ENCODE data around the gene RABGAP1L. TPM values are rescaled to one million over a fixed set of nuclear protein-coding genes. Genes with fewer than 3 reads are reported as not detected.

Gene RABGAP1L
- total RNA-seq, 1 donor from 2014 or later: 46.0 TPM

DNA sequence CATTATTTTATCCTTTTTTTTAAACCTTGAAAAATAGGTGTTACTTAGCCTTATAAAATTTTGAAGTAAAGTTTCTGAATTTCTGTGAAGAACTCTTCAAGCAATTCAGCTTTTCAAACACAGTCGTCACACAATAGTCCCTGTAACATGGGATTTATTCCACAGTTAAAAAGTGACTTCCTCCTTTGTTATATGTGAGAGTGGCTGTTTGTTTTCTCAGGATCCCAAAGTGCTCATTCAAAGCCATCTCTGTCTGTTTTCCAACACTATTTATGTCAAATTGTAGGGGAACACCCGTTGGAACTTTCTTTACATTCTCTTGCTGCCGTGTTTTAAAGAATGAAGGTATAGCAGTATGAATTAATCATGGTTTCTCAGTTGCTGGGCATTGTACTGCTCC, 207.6 kb downstream of the RABGAP1L start:
- Histone ChIP-seq H3K9me3 (ENCODE audit: low read depth) (no peaks in the 10 kb centered on the region), H3F3A (ENCODE audit: low read depth) (no peaks in the 10 kb centered on the region), H3K4me1 (no peaks in the 10 kb centered on the region), H3K4me3 (no peak overlapping the region), H3K4me2 (no peak overlapping the region), H3K9ac (no peak overlapping the region), H3K79me2 (ENCODE audit: low read depth) (no peaks in the 10 kb centered on the region), H2AFZ (replicated peaks) (no peak overlapping the region), H3K27ac (no peak overlapping the region), H3K27me3 (no peaks in the 10 kb centered on the region), H3K36me3 (no peaks in the 10 kb centered on the region), H4K20me1 (ENCODE audit: low read depth) (no peaks in the 10 kb centered on the region)
- Mint-ChIP-seq H3K27me3 (ENCODE audit: insufficient read depth, low read depth) (no peaks in the 10 kb centered on the region), H3K36me3 (peaks cover 1% of the 10 kb centered on the region), H3K9me3 (no peaks in the 10 kb centered on the region), H3K4me1 (no peaks in the 10 kb centered on the region), H3K4me3 (no peak overlapping the region), H3K27ac (no peak overlapping the region)
- no peak for DNase-seq (ENCODE audit: low spot score)
- TF ChIP-seq, protein P1, sequence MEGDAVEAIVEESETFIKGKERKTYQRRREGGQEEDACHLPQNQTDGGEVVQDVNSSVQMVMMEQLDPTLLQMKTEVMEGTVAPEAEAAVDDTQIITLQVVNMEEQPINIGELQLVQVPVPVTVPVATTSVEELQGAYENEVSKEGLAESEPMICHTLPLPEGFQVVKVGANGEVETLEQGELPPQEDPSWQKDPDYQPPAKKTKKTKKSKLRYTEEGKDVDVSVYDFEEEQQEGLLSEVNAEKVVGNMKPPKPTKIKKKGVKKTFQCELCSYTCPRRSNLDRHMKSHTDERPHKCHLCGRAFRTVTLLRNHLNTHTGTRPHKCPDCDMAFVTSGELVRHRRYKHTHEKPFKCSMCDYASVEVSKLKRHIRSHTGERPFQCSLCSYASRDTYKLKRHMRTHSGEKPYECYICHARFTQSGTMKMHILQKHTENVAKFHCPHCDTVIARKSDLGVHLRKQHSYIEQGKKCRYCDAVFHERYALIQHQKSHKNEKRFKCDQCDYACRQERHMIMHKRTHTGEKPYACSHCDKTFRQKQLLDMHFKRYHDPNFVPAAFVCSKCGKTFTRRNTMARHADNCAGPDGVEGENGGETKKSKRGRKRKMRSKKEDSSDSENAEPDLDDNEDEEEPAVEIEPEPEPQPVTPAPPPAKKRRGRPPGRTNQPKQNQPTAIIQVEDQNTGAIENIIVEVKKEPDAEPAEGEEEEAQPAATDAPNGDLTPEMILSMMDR (IDR thresholded peaks at IDR 0.05): no peak
- no peak for TF ChIP-seq EZH2phosphoT487 (IDR thresholded peaks at IDR 0.05)
- TF ChIP-seq EZH2 (IDR thresholded peaks at IDR 0.05): no peak

DNA sequence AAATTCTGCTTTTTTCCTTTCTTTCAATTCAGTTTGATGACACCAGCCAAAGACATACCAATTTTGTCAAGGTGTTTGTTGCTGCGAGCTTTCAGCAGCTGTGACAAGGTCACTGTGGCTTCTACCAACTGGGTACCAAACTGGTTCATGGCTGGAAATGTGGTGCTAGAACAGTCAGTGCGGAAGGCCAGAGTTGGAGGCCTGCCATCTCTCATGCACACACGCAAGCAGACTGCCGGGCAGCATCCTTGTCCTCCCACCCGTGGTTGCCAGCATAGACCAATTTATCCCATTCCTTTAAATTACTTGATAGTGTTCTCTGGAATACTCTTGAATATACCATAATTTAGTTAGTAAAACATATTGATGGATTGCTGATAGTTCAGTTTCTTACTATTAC, 208.6 kb downstream of the RABGAP1L start:
- Histone ChIP-seq H3K9ac (no peak overlapping the region), H3K79me2 (ENCODE audit: low read depth) (no peaks in the 10 kb centered on the region), H3K27ac (no peak overlapping the region), H4K20me1 (ENCODE audit: low read depth) (no peaks in the 10 kb centered on the region), H3K4me3 (no peak overlapping the region), H3F3A (ENCODE audit: low read depth) (no peaks in the 10 kb centered on the region), H3K4me1 (no peaks in the 10 kb centered on the region), H3K27me3 (no peaks in the 10 kb centered on the region), H2AFZ (replicated peaks) (no peak overlapping the region), H3K4me2 (no peak overlapping the region), H3K9me3 (ENCODE audit: low read depth) (no peaks in the 10 kb centered on the region), H3K36me3 (no peaks in the 10 kb centered on the region)
- H3K27ac Mint-ChIP-seq: no peak overlapping the region
- H3K4me1 Mint-ChIP-seq: no peaks in the 10 kb centered on the region
- H3K27me3 Mint-ChIP-seq (ENCODE audit: insufficient read depth, low read depth): no peaks in the 10 kb centered on the region
- H3K4me3 Mint-ChIP-seq: no peak overlapping the region
- no peak for DNase-seq (ENCODE audit: low spot score)
- TF ChIP-seq, protein P1 (IDR thresholded peaks at IDR 0.05): no peak
- no peak for TF ChIP-seq EZH2 (IDR thresholded peaks at IDR 0.05)
- TF ChIP-seq EZH2phosphoT487 (IDR thresholded peaks at IDR 0.05): no peak
- no peaks in the 10 kb centered on the region for H3K9me3 Mint-ChIP-seq
- peaks cover 1% of the 10 kb centered on the region for H3K36me3 Mint-ChIP-seq

DNA sequence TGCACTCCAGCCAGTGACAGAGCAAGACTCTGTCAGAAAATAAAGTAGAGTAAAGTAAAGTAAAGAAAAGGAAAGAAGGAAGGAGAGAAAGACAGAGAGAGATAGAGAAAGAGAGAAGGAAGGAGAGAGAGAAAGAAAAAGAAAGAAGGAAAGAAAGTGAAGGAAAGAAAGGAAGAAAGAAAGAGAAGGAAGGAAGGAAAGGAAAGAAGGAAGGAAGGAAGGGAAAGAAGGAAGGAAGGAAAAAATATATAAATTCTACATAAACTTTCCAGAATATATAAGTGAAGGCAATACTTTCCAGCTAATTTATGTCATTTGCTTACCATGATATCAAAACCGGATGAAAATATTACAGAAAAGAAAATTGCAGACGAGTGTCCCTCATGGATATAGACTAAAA, 216.7 kb downstream of the RABGAP1L start:
- Histone ChIP-seq H3K36me3 (no peaks in the 10 kb centered on the region), H3K4me3 (no peak overlapping the region), H4K20me1 (ENCODE audit: low read depth) (no peaks in the 10 kb centered on the region), H3K27me3 (no peaks in the 10 kb centered on the region), H2AFZ (replicated peaks) (no peak overlapping the region), H3K9me3 (ENCODE audit: low read depth) (no peaks in the 10 kb centered on the region), H3K27ac (no peak overlapping the region), H3F3A (ENCODE audit: low read depth) (no peaks in the 10 kb centered on the region), H3K4me1 (no peaks in the 10 kb centered on the region), H3K4me2 (no peak overlapping the region), H3K9ac (no peak overlapping the region), H3K79me2 (ENCODE audit: low read depth) (no peaks in the 10 kb centered on the region)
- Mint-ChIP-seq H3K36me3 (no peaks in the 10 kb centered on the region), H3K27me3 (ENCODE audit: insufficient read depth, low read depth) (no peaks in the 10 kb centered on the region), H3K4me3 (no peak overlapping the region), H3K4me1 (no peaks in the 10 kb centered on the region), H3K27ac (no peak overlapping the region), H3K9me3 (no peaks in the 10 kb centered on the region)
- TF ChIP-seq EZH2 (IDR thresholded peaks at IDR 0.05): no peak
- TF ChIP-seq, protein P1 (IDR thresholded peaks at IDR 0.05): no peak
- no peak for TF ChIP-seq EZH2phosphoT487 (IDR thresholded peaks at IDR 0.05)
- DNase-seq (ENCODE audit: low spot score): no peak
